Liver (tissue), 9 donors: ENCODE measurements around the gene IL6. TPM values are rescaled to one million over a fixed set of nuclear protein-coding genes. Genes with fewer than 3 reads are reported as not detected.

Experiments
- DNase-seq: peaks from one replicate; pipeline ENCODE4 v3.0.0-alpha.2; 2017; ENCODE audit warnings: low spot score
- H3K27ac ChIP-seq, 2 donors: one replicate each; pipeline ENCODE4 v1.7.0; 2013; ENCODE audit warnings: inconsistent platforms in 2 of 2, low read length in 2 of 2, control low read depth in 1 of 2, low read depth in 1 of 2, mild to moderate bottlenecking in 1 of 2
- H3K27me3 ChIP-seq, 4 donors: one replicate each; pipeline versions ENCODE4 v1.6.1 to v1.7.0; 2013; ENCODE audit warnings: low read length in 3 of 4, inconsistent platforms in 1 of 4, mild to moderate bottlenecking in 1 of 4, moderate library complexity in 1 of 4; ENCODE audit not compliant: control insufficient read depth in 4 of 4, insufficient read depth in 4 of 4
- H3K36me3 ChIP-seq, 4 donors: one replicate each; pipeline versions ENCODE4 v1.6.1 to v1.7.0; 2013; ENCODE audit warnings: low read length in 3 of 4, mild to moderate bottlenecking in 3 of 4, low read depth in 1 of 4, moderate library complexity in 1 of 4; ENCODE audit not compliant: control insufficient read depth in 4 of 4, insufficient read depth in 3 of 4
- H3K4me1 ChIP-seq, 4 donors: one replicate each; pipeline versions ENCODE4 v1.6.1 to v1.7.0; 2013; ENCODE audit warnings: low read length in 3 of 4, mild to moderate bottlenecking in 3 of 4, moderate library complexity in 1 of 4; ENCODE audit not compliant: control insufficient read depth in 4 of 4, insufficient read depth in 4 of 4
- H3K4me3 ChIP-seq, 3 donors: one replicate each; pipeline versions ENCODE4 v1.6.1 to v1.7.0; 2013; ENCODE audit warnings: low read length in 3 of 3, control low read depth in 1 of 3, low read depth in 1 of 3, mild to moderate bottlenecking in 1 of 3
- H3K9ac ChIP-seq, 2 donors: one replicate each; pipeline ENCODE4 v1.7.0; 2013; ENCODE audit warnings: low read length in 2 of 2, mild to moderate bottlenecking in 2 of 2, moderate library complexity in 2 of 2, control low read depth in 1 of 2, low read depth in 1 of 2
- H3K9me3 ChIP-seq, 4 donors: one replicate each; pipeline versions ENCODE4 v1.6.1 to v1.7.0; 2013; ENCODE audit warnings: low read length in 3 of 4; ENCODE audit not compliant: control insufficient read depth in 4 of 4
- EGR1 ChIP-seq, 2 donors: IDR thresholded peaks; 2 replicates each; pipeline ENCODE4 v1.6.1; 2016 to 2018; ENCODE audit warnings: antibody characterized with exemption in 2 of 2, low read depth in 2 of 2
- FOXA1 ChIP-seq: IDR thresholded peaks from 2 replicates; pipeline ENCODE4 v1.6.1; 2016; ENCODE audit warnings: antibody characterized with exemption
- FOXA2 ChIP-seq: IDR thresholded peaks from 2 replicates; pipeline ENCODE4 v1.6.1; 2016; ENCODE audit warnings: antibody characterized with exemption
- GABPA ChIP-seq, 2 donors: IDR thresholded peaks in 1 of 2; conservative IDR thresholded peaks in 1 of 2; 2 replicates each; pipeline ENCODE4 v1.6.1; 2016; ENCODE audit warnings: antibody characterized with exemption in 2 of 2, mild to moderate bottlenecking in 1 of 2, moderate library complexity in 1 of 2
- HNF4A ChIP-seq, 2 donors: conservative IDR thresholded peaks; 2 replicates each; pipeline ENCODE4 v1.6.1; 2016; ENCODE audit warnings: antibody characterized with exemption in 2 of 2, mild to moderate bottlenecking in 2 of 2
- HNF4G ChIP-seq: IDR thresholded peaks from 2 replicates; pipeline ENCODE4 v1.6.1; 2016; ENCODE audit warnings: antibody characterized with exemption
- JUND ChIP-seq, 2 donors: IDR thresholded peaks; 2 replicates each; pipeline ENCODE4 v1.6.1; 2016; ENCODE audit warnings: antibody characterized with exemption in 2 of 2
- NR2F2 ChIP-seq: IDR thresholded peaks from 2 replicates; pipeline ENCODE4 v1.6.1; 2016; ENCODE audit warnings: antibody characterized with exemption
- RAD21 ChIP-seq, 2 donors: IDR thresholded peaks; 2 replicates each; pipeline ENCODE4 v1.6.1; 2016; ENCODE audit warnings: antibody characterized with exemption in 2 of 2, mild to moderate bottlenecking in 2 of 2
- RXRA ChIP-seq, 2 donors: IDR thresholded peaks; 2 replicates each; pipeline ENCODE4 v1.6.1; 2017 to 2018; ENCODE audit warnings: antibody characterized with exemption in 2 of 2, mild to moderate bottlenecking in 1 of 2
- SP1 ChIP-seq: IDR thresholded peaks from 2 replicates; pipeline ENCODE4 v1.6.1; 2018; ENCODE audit warnings: antibody characterized with exemption, mild to moderate bottlenecking
- TAF1 ChIP-seq: conservative IDR thresholded peaks from 2 replicates; pipeline ENCODE4 v1.6.1; 2016; ENCODE audit warnings: antibody characterized with exemption, mild to moderate bottlenecking
- YY1 ChIP-seq: IDR thresholded peaks from 2 replicates; pipeline ENCODE4 v1.6.1; 2016; ENCODE audit warnings: antibody characterized with exemption, mild to moderate bottlenecking
- WGBS: extraction: QIAGEN DNeasy Blood & Tissue Kit; methylation state at CpG from one replicate; pipeline ENCODE4 v1.1.7; 2013; 5-methylcytosine and 5-hydroxymethylcytosine counted together
- polyA plus RNA-seq, 2 donors: library from polyadenylated mRNA; stranded (reverse) in 1 of 2; unstranded in 1 of 2; fragments of 200-250 nt in 1 of 2; fragments of >200 nt in 1 of 2; fragmentation: Nextera tagmentation in 1 of 2; extraction: Ambion mirVana in 1 of 2; gene quantifications; one replicate each; pipeline versions ENCODE4 v1.2.1 to v1.2.3, GENCODE V29; 2013 to 2015
- total RNA-seq, 2 donors: library from RNA; depleted of rRNA; stranded (reverse); fragments of >200 nt; gene quantifications; one replicate each; pipeline ENCODE4 v1.2.3, GENCODE V29; 2014
- TF ChIP-seq, protein P1 (sequence below): IDR thresholded peaks from 2 replicates; pipeline ENCODE4 v1.6.1; 2016; ENCODE audit warnings: antibody characterized with exemption
- TF ChIP-seq, protein P2 (sequence below): IDR thresholded peaks from 2 replicates; pipeline ENCODE4 v1.6.1; 2016; ENCODE audit warnings: antibody characterized with exemption
- TF ChIP-seq, protein P3 (sequence below): fragments of 150-350 bp; IDR thresholded peaks from 2 replicates; pipeline ENCODE4 v1.5.1; 2017; ENCODE audit warnings: improper control_type of control experiment, low read depth, low read length; ENCODE audit not compliant: missing input control
- TF ChIP-seq, protein P4 (sequence below): IDR thresholded peaks from 2 replicates; pipeline ENCODE4 v1.6.1; 2016; ENCODE audit warnings: antibody characterized with exemption
- TF ChIP-seq, protein P5 (sequence below): IDR thresholded peaks from 2 replicates; pipeline ENCODE4 v1.6.1; 2016; ENCODE audit warnings: antibody characterized with exemption, mild to moderate bottlenecking
- donor health status: healthy.
- donor health status: healthy.
- donor health status: healthy.
- donor health status: healthy.
- donor health status: healthy.

The IL6 gene
- total and polyA plus RNA-seq, 4 donors, result 0.17 TPM; not detected in 3

DNA sequence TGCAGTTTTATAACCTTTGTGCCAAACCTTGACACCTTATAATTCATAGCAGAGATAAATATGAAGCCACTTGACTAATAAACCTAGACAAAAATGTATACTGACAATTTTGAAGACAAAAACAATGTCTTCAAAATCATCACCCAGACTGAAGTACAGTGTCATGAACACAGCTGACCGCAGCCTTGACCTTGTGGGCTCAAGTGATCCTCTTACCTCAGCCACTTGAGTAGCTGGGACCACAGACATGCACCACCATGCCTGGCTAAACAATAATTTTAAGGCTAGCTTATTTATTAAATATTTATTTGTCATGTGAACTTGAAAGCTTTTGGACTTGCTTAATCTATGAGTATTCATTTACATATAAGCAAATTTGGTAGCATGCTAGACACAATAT lies 24.3 kb downstream of the IL6 start:
- H3K4me1 ChIP-seq, result no peaks in the 10 kb centered on the region
- TF ChIP-seq, protein P1, sequence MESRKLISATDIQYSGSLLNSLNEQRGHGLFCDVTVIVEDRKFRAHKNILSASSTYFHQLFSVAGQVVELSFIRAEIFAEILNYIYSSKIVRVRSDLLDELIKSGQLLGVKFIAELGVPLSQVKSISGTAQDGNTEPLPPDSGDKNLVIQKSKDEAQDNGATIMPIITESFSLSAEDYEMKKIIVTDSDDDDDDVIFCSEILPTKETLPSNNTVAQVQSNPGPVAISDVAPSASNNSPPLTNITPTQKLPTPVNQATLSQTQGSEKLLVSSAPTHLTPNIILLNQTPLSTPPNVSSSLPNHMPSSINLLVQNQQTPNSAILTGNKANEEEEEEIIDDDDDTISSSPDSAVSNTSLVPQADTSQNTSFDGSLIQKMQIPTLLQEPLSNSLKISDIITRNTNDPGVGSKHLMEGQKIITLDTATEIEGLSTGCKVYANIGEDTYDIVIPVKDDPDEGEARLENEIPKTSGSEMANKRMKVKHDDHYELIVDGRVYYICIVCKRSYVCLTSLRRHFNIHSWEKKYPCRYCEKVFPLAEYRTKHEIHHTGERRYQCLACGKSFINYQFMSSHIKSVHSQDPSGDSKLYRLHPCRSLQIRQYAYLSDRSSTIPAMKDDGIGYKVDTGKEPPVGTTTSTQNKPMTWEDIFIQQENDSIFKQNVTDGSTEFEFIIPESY, result no peak
- TF ChIP-seq NR2F2, result no peak
- TF ChIP-seq RXRA (IDR thresholded peaks at IDR 0.05), result no peak
- no peak for TF ChIP-seq RAD21 (IDR thresholded peaks at IDR 0.05)
- TF ChIP-seq HNF4A (conservative IDR thresholded peaks at IDR 0.05), result no peak
- TF ChIP-seq GABPA (IDR thresholded peaks at IDR 0.05 in 1 of 2, conservative IDR thresholded peaks at IDR 0.05 in 1 of 2), result no peak
- no peak for TF ChIP-seq FOXA2
- TF ChIP-seq, protein P2, sequence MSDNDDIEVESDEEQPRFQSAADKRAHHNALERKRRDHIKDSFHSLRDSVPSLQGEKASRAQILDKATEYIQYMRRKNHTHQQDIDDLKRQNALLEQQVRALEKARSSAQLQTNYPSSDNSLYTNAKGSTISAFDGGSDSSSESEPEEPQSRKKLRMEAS, result no peak
- no peak for TF ChIP-seq JUND (IDR thresholded peaks at IDR 0.05)
- TF ChIP-seq, protein P3, sequence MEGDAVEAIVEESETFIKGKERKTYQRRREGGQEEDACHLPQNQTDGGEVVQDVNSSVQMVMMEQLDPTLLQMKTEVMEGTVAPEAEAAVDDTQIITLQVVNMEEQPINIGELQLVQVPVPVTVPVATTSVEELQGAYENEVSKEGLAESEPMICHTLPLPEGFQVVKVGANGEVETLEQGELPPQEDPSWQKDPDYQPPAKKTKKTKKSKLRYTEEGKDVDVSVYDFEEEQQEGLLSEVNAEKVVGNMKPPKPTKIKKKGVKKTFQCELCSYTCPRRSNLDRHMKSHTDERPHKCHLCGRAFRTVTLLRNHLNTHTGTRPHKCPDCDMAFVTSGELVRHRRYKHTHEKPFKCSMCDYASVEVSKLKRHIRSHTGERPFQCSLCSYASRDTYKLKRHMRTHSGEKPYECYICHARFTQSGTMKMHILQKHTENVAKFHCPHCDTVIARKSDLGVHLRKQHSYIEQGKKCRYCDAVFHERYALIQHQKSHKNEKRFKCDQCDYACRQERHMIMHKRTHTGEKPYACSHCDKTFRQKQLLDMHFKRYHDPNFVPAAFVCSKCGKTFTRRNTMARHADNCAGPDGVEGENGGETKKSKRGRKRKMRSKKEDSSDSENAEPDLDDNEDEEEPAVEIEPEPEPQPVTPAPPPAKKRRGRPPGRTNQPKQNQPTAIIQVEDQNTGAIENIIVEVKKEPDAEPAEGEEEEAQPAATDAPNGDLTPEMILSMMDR, result no peak
- TF ChIP-seq HNF4G, result no peak
- no peak for TF ChIP-seq SP1
- TF ChIP-seq, protein P4, sequence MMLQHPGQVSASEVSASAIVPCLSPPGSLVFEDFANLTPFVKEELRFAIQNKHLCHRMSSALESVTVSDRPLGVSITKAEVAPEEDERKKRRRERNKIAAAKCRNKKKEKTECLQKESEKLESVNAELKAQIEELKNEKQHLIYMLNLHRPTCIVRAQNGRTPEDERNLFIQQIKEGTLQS, result no peak
- DNase-seq, result no peak
- WGBS, result 89% methylated on average over 1 of the region's 1 CpG
- H3K4me3 ChIP-seq, result no peak overlapping the region
- H3K27me3 ChIP-seq, result no peaks in the 10 kb centered on the region
- no peak overlapping the region for H3K9ac ChIP-seq
- H3K9me3 ChIP-seq, result no peaks in the 10 kb centered on the region
- H3K36me3 ChIP-seq, result no peaks in the 10 kb centered on the region
- no peak overlapping the region for H3K27ac ChIP-seq

DNA sequence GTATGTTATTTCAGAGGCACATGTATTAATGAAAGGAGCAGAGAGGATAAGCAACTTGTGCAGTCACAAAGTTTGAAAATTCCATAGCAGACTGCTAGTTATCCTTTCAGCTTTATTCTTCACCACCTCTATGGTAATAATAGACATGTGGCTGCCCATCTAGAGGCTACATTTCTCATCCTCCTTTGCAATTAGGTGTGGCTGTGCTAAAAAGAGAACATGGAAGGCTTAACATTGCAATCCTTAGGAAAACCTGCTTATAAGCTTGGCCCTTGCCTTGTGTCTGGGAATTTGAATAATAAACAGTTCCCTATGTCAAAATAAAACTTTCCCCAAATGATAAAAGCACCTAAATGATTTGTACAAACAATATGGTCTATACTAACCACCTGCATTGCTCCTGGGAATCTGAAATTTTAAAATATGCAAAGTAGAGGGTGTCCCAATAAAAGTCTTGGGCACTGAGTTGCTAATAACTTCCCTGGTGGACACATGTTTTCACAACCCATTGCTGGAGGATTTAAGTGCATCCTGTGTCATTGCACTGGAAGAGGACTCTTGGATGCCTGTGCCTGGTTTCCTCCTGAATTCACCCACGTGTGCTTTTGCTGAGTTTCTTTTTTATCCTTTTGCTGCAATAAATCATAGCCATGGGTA lies 30.5 kb downstream of the IL6 start:
- Histone ChIP-seq H3K27me3 (peaks cover 0 to 5% (median 0%) of the 10 kb centered on the region in 4 donors), H3K9me3 (peaks cover 0 to 7% (median 0%) of the 10 kb centered on the region in 4 donors), H3K4me3 (no peak overlapping the region), H3K9ac (no peak overlapping the region), H3K36me3 (peaks cover 0 to 2% (median 0%) of the 10 kb centered on the region in 4 donors), H3K4me1 (no peaks in the 10 kb centered on the region), H3K27ac (no peak overlapping the region)
- TF ChIP-seq RAD21 (IDR thresholded peaks at IDR 0.05), result no peak
- no peak for TF ChIP-seq HNF4G
- no peak for TF ChIP-seq FOXA2
- TF ChIP-seq EGR1 (IDR thresholded peaks at IDR 0.05; ENCODE audit: low read depth in 2 of 2), result no peak
- no peak for TF ChIP-seq YY1
- TF ChIP-seq, protein P3, result no peak
- TF ChIP-seq NR2F2, result no peak
- TF ChIP-seq, protein P2, result no peak
- TF ChIP-seq, protein P5, sequence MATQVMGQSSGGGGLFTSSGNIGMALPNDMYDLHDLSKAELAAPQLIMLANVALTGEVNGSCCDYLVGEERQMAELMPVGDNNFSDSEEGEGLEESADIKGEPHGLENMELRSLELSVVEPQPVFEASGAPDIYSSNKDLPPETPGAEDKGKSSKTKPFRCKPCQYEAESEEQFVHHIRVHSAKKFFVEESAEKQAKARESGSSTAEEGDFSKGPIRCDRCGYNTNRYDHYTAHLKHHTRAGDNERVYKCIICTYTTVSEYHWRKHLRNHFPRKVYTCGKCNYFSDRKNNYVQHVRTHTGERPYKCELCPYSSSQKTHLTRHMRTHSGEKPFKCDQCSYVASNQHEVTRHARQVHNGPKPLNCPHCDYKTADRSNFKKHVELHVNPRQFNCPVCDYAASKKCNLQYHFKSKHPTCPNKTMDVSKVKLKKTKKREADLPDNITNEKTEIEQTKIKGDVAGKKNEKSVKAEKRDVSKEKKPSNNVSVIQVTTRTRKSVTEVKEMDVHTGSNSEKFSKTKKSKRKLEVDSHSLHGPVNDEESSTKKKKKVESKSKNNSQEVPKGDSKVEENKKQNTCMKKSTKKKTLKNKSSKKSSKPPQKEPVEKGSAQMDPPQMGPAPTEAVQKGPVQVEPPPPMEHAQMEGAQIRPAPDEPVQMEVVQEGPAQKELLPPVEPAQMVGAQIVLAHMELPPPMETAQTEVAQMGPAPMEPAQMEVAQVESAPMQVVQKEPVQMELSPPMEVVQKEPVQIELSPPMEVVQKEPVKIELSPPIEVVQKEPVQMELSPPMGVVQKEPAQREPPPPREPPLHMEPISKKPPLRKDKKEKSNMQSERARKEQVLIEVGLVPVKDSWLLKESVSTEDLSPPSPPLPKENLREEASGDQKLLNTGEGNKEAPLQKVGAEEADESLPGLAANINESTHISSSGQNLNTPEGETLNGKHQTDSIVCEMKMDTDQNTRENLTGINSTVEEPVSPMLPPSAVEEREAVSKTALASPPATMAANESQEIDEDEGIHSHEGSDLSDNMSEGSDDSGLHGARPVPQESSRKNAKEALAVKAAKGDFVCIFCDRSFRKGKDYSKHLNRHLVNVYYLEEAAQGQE, result no peak
- no peak for TF ChIP-seq FOXA1
- no peak for TF ChIP-seq RXRA (IDR thresholded peaks at IDR 0.05)
- no peak for TF ChIP-seq TAF1
- TF ChIP-seq HNF4A (conservative IDR thresholded peaks at IDR 0.05), result no peak
- TF ChIP-seq GABPA (IDR thresholded peaks at IDR 0.05 in 1 of 2, conservative IDR thresholded peaks at IDR 0.05 in 1 of 2), result no peak
- TF ChIP-seq, protein P1, result no peak
- no peak for TF ChIP-seq SP1
- no peak for TF ChIP-seq JUND (IDR thresholded peaks at IDR 0.05)
- WGBS, result 44% methylated on average over 1 of the region's 1 CpG
- no peak for DNase-seq
